Smooth muscle cell of bladder (primary cell): ENCODE results near the gene APPL2. TPM values are rescaled to one million over a fixed set of nuclear protein-coding genes. Genes with fewer than 3 reads are reported as not detected.

Experiments used
- total RNA-seq: library from RNA; depleted of rRNA; stranded (reverse); fragments of >200 nt; gene quantifications from 2 replicates; pipeline ENCODE4 v1.2.3, GENCODE V29; 2014

The APPL2 gene
- total RNA-seq: 28.0 and 38.3 TPM in 2 replicates

GRCh38 chr12:105235732-105236476, at the start of gene APPL2:
Gene APPL2 (minus strand): TSS chr12:105236174. CDS start chr12:105236012, 162 bp downstream.

Other genes with a start within 250 kb of the APPL2 start
- gene NOPCHAP1, start 249.9 kb downstream of the APPL2 start, total RNA-seq: 6.3 and 7.0 TPM in 2 replicates
- gene ALDH1L2, start 151.7 kb downstream of the APPL2 start, total RNA-seq: 44.7 and 44.8 TPM in 2 replicates
- gene WASHC4, start 128.4 kb downstream of the APPL2 start, total RNA-seq: 67.1 and 74.7 TPM in 2 replicates
- gene C12orf75, start 94.5 kb upstream of the APPL2 start, total RNA-seq: 41.2 and 51.3 TPM in 2 replicates